Trophoblast cell (in vitro differentiated cells and primary cell): ENCODE measurements around the gene NLGN3.
A peak's percentile ranks its signal among the peaks of the same experiment; 100 is the strongest.

ENCODE experiments used
- DNase-seq, 2 donors: peaks; one replicate each; pipeline ENCODE4 v3.0.0-alpha.2; 2016
- H2AFZ ChIP-seq: 2 replicates; pipeline ENCODE4 v1.6.1; 2013; ENCODE audit warnings: low read length, moderate library complexity, mild to moderate bottlenecking; ENCODE audit not compliant: insufficient read depth, poor library complexity
- H2AK5ac ChIP-seq: 2 replicates; pipeline ENCODE4 v1.6.1; 2013; ENCODE audit warnings: mild to moderate bottlenecking, low read length
- H2BK120ac ChIP-seq: 2 replicates; pipeline ENCODE4 v1.6.1; 2013; ENCODE audit warnings: low read length, mild to moderate bottlenecking, moderate library complexity; ENCODE audit not compliant: insufficient read depth, poor library complexity
- H2BK12ac ChIP-seq: 2 replicates; pipeline ENCODE4 v1.6.1; 2013; ENCODE audit warnings: mild to moderate bottlenecking, low read length, moderate library complexity
- H2BK5ac ChIP-seq: 2 replicates; pipeline ENCODE4 v1.6.1; 2013; ENCODE audit warnings: low read length, low read depth, moderate library complexity, mild to moderate bottlenecking; ENCODE audit not compliant: poor library complexity
- H3K14ac ChIP-seq: 2 replicates; pipeline ENCODE4 v1.6.1; 2013; ENCODE audit warnings: mild to moderate bottlenecking, low read length
- H3K18ac ChIP-seq: 2 replicates; pipeline ENCODE4 v1.6.1; 2013; ENCODE audit warnings: mild to moderate bottlenecking, low read length
- H3K23ac ChIP-seq: 2 replicates; pipeline ENCODE4 v1.6.1; 2013; ENCODE audit warnings: low read length
- H3K27ac ChIP-seq: 2 replicates; pipeline ENCODE4 v1.5.1; 2013; ENCODE audit warnings: low read depth, mild to moderate bottlenecking, inconsistent platforms, low read length, moderate library complexity
- H3K27me3 ChIP-seq: 2 replicates; pipeline ENCODE4 v1.6.1; 2013; ENCODE audit warnings: inconsistent platforms, mild to moderate bottlenecking, low read length, moderate library complexity; ENCODE audit not compliant: insufficient read depth
- H3K36me3 ChIP-seq, 2 experiments: 1 replicate in 1 of 2; 2 replicates in 1 of 2; pipeline ENCODE4 v1.6.1; 2013; ENCODE audit warnings: low read length in 2 of 2, mild to moderate bottlenecking in 2 of 2, moderate library complexity in 1 of 2; ENCODE audit not compliant: insufficient read depth in 2 of 2, control insufficient read depth in 1 of 2
- H3K4ac ChIP-seq: 2 replicates; pipeline ENCODE4 v1.6.1; 2013; ENCODE audit warnings: low read depth, mild to moderate bottlenecking, low read length, moderate library complexity
- H3K4me1 ChIP-seq, 2 experiments: 1 replicate in 1 of 2; 2 replicates in 1 of 2; pipeline ENCODE4 v1.6.1; 2013; ENCODE audit warnings: low read length in 2 of 2, mild to moderate bottlenecking in 2 of 2, moderate library complexity in 1 of 2; ENCODE audit not compliant: insufficient read depth in 2 of 2, control insufficient read depth in 1 of 2
- H3K4me2 ChIP-seq: 2 replicates; pipeline ENCODE4 v1.6.1; 2013; ENCODE audit warnings: inconsistent platforms, mild to moderate bottlenecking, low read length, moderate library complexity
- H3K4me3 ChIP-seq: 2 replicates; pipeline ENCODE4 v1.5.1; 2013; ENCODE audit warnings: mild to moderate bottlenecking, low read depth, low read length, inconsistent platforms
- H3K79me1 ChIP-seq: one replicate; pipeline ENCODE4 v1.6.1; 2013; ENCODE audit warnings: low read length
- H3K79me2 ChIP-seq: 2 replicates; pipeline ENCODE4 v1.6.1; 2013; ENCODE audit warnings: low read length, mild to moderate bottlenecking; ENCODE audit not compliant: control insufficient read depth, insufficient read depth, poor library complexity
- H3K9ac ChIP-seq: 2 replicates; pipeline ENCODE4 v1.6.1; 2013; ENCODE audit warnings: mild to moderate bottlenecking, low read length
- H3K9me3 ChIP-seq: 2 replicates; pipeline ENCODE4 v1.6.1; 2013; ENCODE audit warnings: low read depth, mild to moderate bottlenecking, control low read depth, inconsistent platforms, low read length; ENCODE audit not compliant: insufficient read depth
- H4K12ac ChIP-seq: 2 replicates; pipeline ENCODE4 v1.6.1; 2013; ENCODE audit warnings: low read depth, mild to moderate bottlenecking, low read length, moderate library complexity
- H4K8ac ChIP-seq: 2 replicates; pipeline ENCODE4 v1.6.1; 2013; ENCODE audit warnings: low read depth, mild to moderate bottlenecking, low read length, moderate library complexity
- H4K91ac ChIP-seq: one replicate; pipeline ENCODE4 v1.6.1; 2013; ENCODE audit warnings: low read depth, mild to moderate bottlenecking, low read length, moderate library complexity
- WGBS: extraction: QIAGEN DNeasy Blood & Tissue Kit; methylation state at CpG from one replicate; pipeline ENCODE4 v1.1.7; 2013; ENCODE audit warnings: missing lambda C conversion rate; ENCODE audit not compliant: insufficient read length, insufficient coverage; ENCODE audit errors: extremely low coverage; 5-methylcytosine and 5-hydroxymethylcytosine counted together

Gene NLGN3

DNA sequence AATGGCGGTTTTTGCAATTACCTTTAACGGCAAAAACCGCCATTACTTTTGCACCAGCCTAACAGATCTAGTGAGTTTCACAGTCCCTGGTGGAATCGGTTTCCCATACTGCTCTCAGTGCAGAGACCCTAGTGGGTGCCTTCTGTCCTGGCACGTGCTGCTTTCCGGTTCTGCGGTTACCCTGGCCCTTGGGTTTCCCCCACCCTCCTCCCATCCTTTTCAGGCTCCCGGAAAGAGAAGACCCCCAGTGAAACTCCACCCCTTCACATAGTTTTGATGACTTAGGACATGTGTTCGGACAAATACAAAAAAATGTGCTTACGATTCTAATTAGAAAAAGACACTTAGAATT, 36.9 kb downstream of the NLGN3 start:
- no peak overlapping the region for H3K4ac ChIP-seq
- peak overlapping the region; percentile 93 for H4K91ac ChIP-seq
- WGBS = no CpG with 5 or more reads among the region's 10 CpGs
- H3K79me2 ChIP-seq = peaks cover 2% of the 10 kb centered on the region
- no peak overlapping the region for H3K4me3 ChIP-seq
- peak overlapping the region; percentile 93 for H3K14ac ChIP-seq
- H3K18ac ChIP-seq = peak overlapping the region; percentile 78
- H4K12ac ChIP-seq = peak overlapping the region; percentile 96
- DNase-seq = no peak
- H3K23ac ChIP-seq = no peak overlapping the region
- no peak overlapping the region for H2AFZ ChIP-seq
- H3K79me1 ChIP-seq = peaks cover 11% of the 10 kb centered on the region
- peak overlapping the region; percentile 97 for H4K8ac ChIP-seq
- H3K27me3 ChIP-seq = no peaks in the 10 kb centered on the region
- peak overlapping the region; percentile 71 for H3K4me2 ChIP-seq
- H3K27ac ChIP-seq = peak overlapping the region; percentile 11
- H2BK120ac ChIP-seq = peak overlapping the region; percentile 60
- H3K9ac ChIP-seq = no peak overlapping the region
- peak overlapping the region; percentile 31 for H2BK12ac ChIP-seq
- no peaks in the 10 kb centered on the region for H3K36me3 ChIP-seq
- peak overlapping the region; percentile 68 for H2BK5ac ChIP-seq
- H3K4me1 ChIP-seq = peaks cover 4 to 11% of the 10 kb centered on the region in 2 experiments
- H2AK5ac ChIP-seq = peak overlapping the region; percentile 69
- no peaks in the 10 kb centered on the region for H3K9me3 ChIP-seq

DNA sequence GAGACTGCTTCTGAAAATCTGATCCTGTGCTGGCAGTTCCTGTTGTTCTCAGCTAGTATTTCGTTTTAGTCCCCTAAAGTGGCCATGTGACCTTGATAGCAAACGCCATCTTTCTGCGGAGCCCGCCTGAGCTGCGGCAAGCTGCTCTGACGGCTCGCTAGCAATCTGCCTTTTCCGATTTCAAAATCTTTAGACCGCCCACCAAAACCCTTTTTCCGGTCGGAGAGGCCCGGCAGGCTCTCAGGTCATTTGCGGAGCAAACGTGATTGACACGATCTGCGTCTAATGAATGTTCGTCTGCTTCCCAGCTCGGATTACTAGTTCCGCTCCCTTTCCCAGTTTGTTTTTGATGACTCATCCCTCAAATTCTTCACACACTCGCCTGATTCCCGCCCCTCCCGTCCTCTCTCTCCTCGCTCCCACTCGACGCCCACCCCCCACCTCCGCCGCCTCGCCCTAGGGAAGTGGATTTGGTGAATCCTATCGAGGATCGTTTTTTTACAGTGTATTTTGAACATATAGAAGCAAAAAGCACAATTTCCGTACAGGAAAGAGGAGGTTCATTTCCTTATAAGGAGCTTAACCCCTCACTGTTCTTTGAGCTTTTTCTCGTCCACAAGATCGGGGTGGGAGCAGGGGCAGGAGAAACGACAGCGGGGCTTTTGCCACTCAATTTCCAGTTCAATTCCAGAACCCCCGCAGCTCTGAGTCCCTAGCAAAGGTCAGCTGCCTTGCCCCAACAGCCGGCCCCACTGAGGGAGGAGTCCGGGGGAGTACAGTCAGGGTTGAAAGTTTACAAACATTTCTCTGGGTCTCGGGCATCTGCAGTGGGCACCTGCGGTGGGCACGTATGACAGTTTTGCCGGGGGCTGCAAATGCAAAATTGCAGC, 37.5 kb downstream of the NLGN3 start:
- Histone ChIP-seq H4K8ac (peak overlapping the region; percentile 97), H3K14ac (peak overlapping the region; percentile 4), H3K4me3 (no peak overlapping the region), H4K12ac (peak overlapping the region; percentile 22), H3K18ac (no peak overlapping the region), H2BK12ac (peak overlapping the region; percentile 43), H3K4ac (no peak overlapping the region), H3K36me3 (no peaks in the 10 kb centered on the region), H3K9me3 (no peaks in the 10 kb centered on the region), H3K27me3 (no peaks in the 10 kb centered on the region), H3K27ac (peak overlapping the region; percentile 86), H3K4me1 (peaks cover 4 to 11% of the 10 kb centered on the region in 2 experiments), H2BK120ac (peak overlapping the region; percentile 60), H3K4me2 (peak overlapping the region; percentile 71), H3K79me2 (peaks cover 2% of the 10 kb centered on the region), H2BK5ac (peak overlapping the region; percentile 80), H2AK5ac (peak overlapping the region; percentile 23), H2AFZ (no peak overlapping the region), H3K23ac (no peak overlapping the region), H3K79me1 (peaks cover 9% of the 10 kb centered on the region), H4K91ac (peak overlapping the region; percentile 84), H3K9ac (no peak overlapping the region)
- peak; percentile 79 to 92 for DNase-seq
- WGBS = no CpG with 5 or more reads among the region's 42 CpGs

DNA sequence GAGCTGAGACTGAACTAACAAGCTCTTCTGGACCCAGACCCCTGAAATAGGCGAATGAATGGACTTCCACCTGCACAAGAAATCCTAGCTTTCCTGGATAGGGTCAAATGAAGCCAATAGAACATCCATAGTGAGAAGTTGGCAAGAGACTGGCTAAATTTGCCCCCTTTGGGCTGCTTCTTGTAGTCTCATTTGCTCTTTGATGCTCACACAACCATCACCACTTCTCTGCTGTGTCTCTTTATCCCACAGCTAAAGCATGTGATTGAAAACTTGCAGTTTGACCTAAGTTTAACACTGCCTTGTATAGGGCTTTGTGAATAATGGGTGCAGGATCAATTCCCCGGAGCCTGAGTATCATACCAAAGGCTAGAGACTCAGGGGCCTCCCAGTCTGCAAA, 38.2 kb downstream of the NLGN3 start:
- peaks cover 2% of the 10 kb centered on the region for H3K79me2 ChIP-seq
- no peaks in the 10 kb centered on the region for H3K9me3 ChIP-seq
- H4K12ac ChIP-seq = no peak overlapping the region
- H2BK12ac ChIP-seq = peak overlapping the region; percentile 38
- H3K79me1 ChIP-seq = peaks cover 9% of the 10 kb centered on the region
- H3K23ac ChIP-seq = no peak overlapping the region
- H3K18ac ChIP-seq = no peak overlapping the region
- no peak overlapping the region for H3K4me3 ChIP-seq
- H2AFZ ChIP-seq = peak overlapping the region; percentile 32
- no peak overlapping the region for H3K9ac ChIP-seq
- H3K4me1 ChIP-seq = peaks cover 4 to 11% of the 10 kb centered on the region in 2 experiments
- DNase-seq = no peak
- H3K36me3 ChIP-seq = no peaks in the 10 kb centered on the region
- WGBS = no CpG with 5 or more reads among the region's 2 CpGs
- no peaks in the 10 kb centered on the region for H3K27me3 ChIP-seq
- H2AK5ac ChIP-seq = peak overlapping the region; percentile 23
- peak overlapping the region; percentile 88 for H4K8ac ChIP-seq
- H3K27ac ChIP-seq = no peak overlapping the region
- H2BK5ac ChIP-seq = peak overlapping the region; percentile 80
- peak overlapping the region; percentile 84 for H4K91ac ChIP-seq
- H3K4ac ChIP-seq = no peak overlapping the region
- peak overlapping the region; percentile 15 for H3K14ac ChIP-seq
- peak overlapping the region; percentile 63 for H3K4me2 ChIP-seq
- H2BK120ac ChIP-seq = no peak overlapping the region

DNA sequence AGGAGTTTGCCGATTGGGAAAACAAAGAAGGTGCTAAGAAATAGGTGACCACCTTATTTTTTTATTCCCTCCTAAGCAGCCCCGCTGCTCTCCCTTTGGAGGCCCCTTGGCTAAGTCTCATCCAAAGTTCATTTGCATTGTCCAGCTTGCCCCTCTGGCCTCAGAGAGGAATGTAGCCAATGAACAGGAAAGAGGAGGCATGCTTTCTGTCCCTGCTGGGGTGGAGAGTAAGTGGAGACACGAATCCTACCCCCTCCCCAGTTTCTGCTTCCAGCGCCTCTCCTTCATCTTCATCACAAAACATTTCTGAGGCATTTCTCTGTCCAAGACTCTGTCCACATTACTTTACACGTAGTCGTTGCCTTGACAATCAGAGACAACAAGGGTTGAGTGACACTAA, 38.7 kb downstream of the NLGN3 start:
- H3K27me3 ChIP-seq = no peaks in the 10 kb centered on the region
- H4K8ac ChIP-seq = peak overlapping the region; percentile 60
- WGBS = no CpG with 5 or more reads among the region's 6 CpGs
- no peak overlapping the region for H4K12ac ChIP-seq
- no peak overlapping the region for H2BK120ac ChIP-seq
- no peak overlapping the region for H3K18ac ChIP-seq
- H3K4me2 ChIP-seq = peak overlapping the region; percentile 19
- H4K91ac ChIP-seq = peak overlapping the region; percentile 37
- H2BK12ac ChIP-seq = no peak overlapping the region
- H2BK5ac ChIP-seq = no peak overlapping the region
- no peak overlapping the region for H3K14ac ChIP-seq
- no peak overlapping the region for H2AK5ac ChIP-seq
- no peak overlapping the region for H3K4me3 ChIP-seq
- peak in 1 of 2 donors; percentile 27 for DNase-seq
- H3K9me3 ChIP-seq = no peaks in the 10 kb centered on the region
- H3K36me3 ChIP-seq = no peaks in the 10 kb centered on the region
- peak overlapping the region; percentile 32 for H2AFZ ChIP-seq
- H3K27ac ChIP-seq = peak overlapping the region; percentile 4
- peaks cover 4 to 9% of the 10 kb centered on the region in 2 experiments for H3K4me1 ChIP-seq
- peaks cover 9% of the 10 kb centered on the region for H3K79me1 ChIP-seq
- H3K9ac ChIP-seq = no peak overlapping the region
- no peak overlapping the region for H3K23ac ChIP-seq
- peaks cover 2% of the 10 kb centered on the region for H3K79me2 ChIP-seq
- no peak overlapping the region for H3K4ac ChIP-seq
